Heart left ventricle (tissue), 16 donors: ENCODE data around the gene SPEG. TPM values are rescaled to one million over a fixed set of nuclear protein-coding genes. Genes with fewer than 3 reads are reported as not detected.

Experiments used
- ATAC-seq, 4 donors: fragments of 200-7000 bp; cut with Tn5 transposase; one replicate each; pipeline ENCODE4 v1.9.1; 2020 to 2022; ENCODE audit warnings: moderate library complexity in 4 of 4, mild to moderate bottlenecking in 3 of 4, moderate number of reproducible peaks in 1 of 4
- DNase-seq, 5 donors: peaks; one replicate each; pipeline ENCODE4 v3.0.0-alpha.2; 2020
- H3K27ac ChIP-seq, 12 donors: fragments of 200-600 bp; sonication (generic) in 4 of 12; one replicate each; pipeline versions ENCODE4 v1.5.0 to v1.8.0; 2016 to 2022; ENCODE audit warnings: mild to moderate bottlenecking in 2 of 12
- H3K27me3 ChIP-seq, 9 donors: fragments of 200-600 bp; sonication (generic) in 2 of 9; one replicate each; pipeline versions ENCODE4 v1.5.1 to v1.8.0; 2016 to 2022; ENCODE audit warnings: mild to moderate bottlenecking in 3 of 9
- H3K36me3 ChIP-seq, 9 donors: fragments of 200-600 bp; sonication (generic) in 2 of 9; one replicate each; pipeline versions ENCODE4 v1.5.0 to v1.8.0; 2018 to 2022; ENCODE audit warnings: mild to moderate bottlenecking in 2 of 9
- H3K4me1 ChIP-seq, 12 donors: fragments of 200-600 bp; sonication (generic) in 4 of 12; one replicate each; pipeline versions ENCODE4 v1.5.0 to v1.8.0; 2016 to 2022; ENCODE audit warnings: mild to moderate bottlenecking in 3 of 12
- H3K4me3 ChIP-seq, 12 donors: fragments of 200-600 bp; sonication (generic) in 4 of 12; one replicate each; pipeline versions ENCODE4 v1.5.0 to v1.8.0; 2017 to 2022; ENCODE audit warnings: mild to moderate bottlenecking in 9 of 12, moderate library complexity in 4 of 12
- H3K9me3 ChIP-seq, 12 donors: fragments of 200-600 bp; sonication (generic) in 4 of 12; one replicate each; pipeline versions ENCODE4 v1.5.0 to v1.8.0; 2016 to 2022; ENCODE audit warnings: mild to moderate bottlenecking in 1 of 12
- CTCF ChIP-seq, 12 donors: fragments of 200-600 bp; sonication (generic) in 4 of 12; IDR thresholded peaks; one replicate each; pipeline versions ENCODE4 v1.5.0 to v1.8.0; 2018 to 2022; ENCODE audit warnings: antibody characterized with exemption in 12 of 12, mild to moderate bottlenecking in 5 of 12
- POLR2A ChIP-seq, 2 donors: fragments of 450-650 bp; IDR thresholded peaks; one replicate each; pipeline ENCODE4 v1.6.1; 2017; ENCODE audit warnings: antibody characterized with exemption in 2 of 2, mild to moderate bottlenecking in 2 of 2, moderate library complexity in 2 of 2
- WGBS, 4 donors: extraction: QIAGEN DNeasy Blood & Tissue Kit in 2 of 4; methylation state at CpG; one replicate each; pipeline versions ENCODE4 v1.1.5 to v1.1.7; 2013 to 2018; 5-methylcytosine and 5-hydroxymethylcytosine counted together
- intact Hi-C, 10 donors: fragments of 100-400 bp; cut with DNase I; formaldehyde crosslinking; loops; one replicate each; pipeline versions ENCODE4 v1.11.1 to v1.14.2; 2022
- long read RNA-seq, 3 donors: library from polyadenylated mRNA; unstranded; transcript quantifications; one replicate each; pipeline ENCODE4 v2.0.0, GENCODE V29; 2020 to 2021
- polyA plus RNA-seq, 2 donors: library from polyadenylated mRNA; stranded (reverse); fragments of 200-250 nt; gene quantifications; one replicate each; pipeline ENCODE4 v1.2.3, GENCODE V29; 2013
- total RNA-seq, 9 donors: library from RNA; depleted of rRNA in 2 of 9; stranded (reverse); fragments of >200 nt in 2 of 9; fragmentation: NEBNext Ultra II Directional in 3 of 9; extraction: Animal tissue kit (Norgen Biotek cat#: 25700) in 3 of 9; gene quantifications; one replicate each; pipeline versions ENCODE4 v1.1.0 to v1.2.4, GENCODE V29; 2016 to 2023
- donor health status: ischemic (EF 13 %, LVEDD 7.1; RV severe dilation, severe dysfunction).
- donor health status: healthy with polysubstance abuse.
- donor health status: DM: no; HTN: yes; CAD: no.
- donor health status: DM: no; HTN: no; CAD: no.
- donor health status: ischemic (EF 25% LVEDD 6.9; RV normal size, moderate dysfunction).
- donor health status: ischemic (EF 25% LVEDD 5.7; RV mildly dilated, moderate dysfunction).
- donor health status: healthy.
- donor health status: DM: yes; HTN: yes; CAD: no.
- donor health status: ischemic (EF 35%, LVEDD 5.7; RV mildly dilated, moderate dysfunction).
- donor health status: nonischemic (EF 11% LVEDD 7.7; RV severe dilation, severe dysfunction).
- donor health status: DM: yes; HTN: yes; CAD: no.
- donor health status: PGD.
- donor health status: ischemic (EF 29% LVEDD 5.4; RV normal size, mild dysfunction).
- donor health status: nonischemic (EF 23%, LVEDD 6.1; RV moderate dilation, normal function).

The SPEG gene
- total RNA-seq (100 to 1,000 TPM in 6 of 9 donors, 10 to 100 TPM in 3; 93.6 to 150 (median 114) TPM), polyA plus RNA-seq (10 to 100 TPM; 64.8 to 92.2 TPM)
- long read RNA-seq, donor 1, transcript SPEG-203 (5 exons, 1,457 nt): major isoform, 5 of 135 reads
- long read RNA-seq, donor 1, partial matches to known transcripts: 101 of 135 reads
- long read RNA-seq, donor 1, other reads (novel, unspliced or antisense): 26 of 135 reads
- long read RNA-seq, donor 2, transcript SPEG-203 (5 exons, 1,457 nt): major isoform, 31 of 126 reads
- long read RNA-seq, donor 2, partial matches to known transcripts: 66 of 126 reads
- long read RNA-seq, donor 2, other reads (novel, unspliced or antisense): 28 of 126 reads
- long read RNA-seq, donor 3, transcript SPEG-203 (5 exons, 1,457 nt): major isoform, 9 of 110 reads
- long read RNA-seq, donor 3, partial matches to known transcripts: 82 of 110 reads
- long read RNA-seq, donor 3, other reads (novel, unspliced or antisense): 16 of 110 reads

- peak within 1 kb of the TSS; percentile 22 to 72 (median 52) for H3K4me3 ChIP-seq
- ATAC-seq: peak in 3 of 4 donors; percentile 38 to 55 (median 41)
- H3K4me1 ChIP-seq: peaks cover 0 to 58% (median 7%) of the 10 kb centered on the region in 12 donors
Measured at GRCh38 chr2:219434718-219435525, at the start of gene SPEG. Gene SPEG (plus strand): TSS chr2:219434843. CDS start chr2:219434978, 135 bp downstream.

GRCh38 chr2:219384859-219385258 lies 49.8 kb upstream of the SPEG start:
- 47 to 63% (median 56%) methylated on average over 2 of the region's 2 CpGs for WGBS, 4 donors
- no peaks in the 10 kb centered on the region for H3K27me3 ChIP-seq
- peaks cover 0 to 19% (median 11%) of the 10 kb centered on the region in 12 donors for H3K4me1 ChIP-seq
- no peak for DNase-seq
- H3K36me3 ChIP-seq: peaks cover 0 to 67% (median 64%) of the 10 kb centered on the region in 9 donors
- no peak overlapping the region for H3K4me3 ChIP-seq
- H3K9me3 ChIP-seq: no peaks in the 10 kb centered on the region
- intact Hi-C loops: loop anchor here in 6 of 10 donors (10.0 kb wide), 3 partner anchors 90 to 220 kb away; partner anchors contain the start of genes CNPPD1 (in 3 of the 6), NHEJ1 (in 3 of the 6), RETREG2 (in 3 of the 6) and SLC23A3 (in 3 of the 6)
- H3K27ac ChIP-seq: peak overlapping the region in 1 of 12 donors; percentile 23
- no peak for ATAC-seq
- no peak for TF ChIP-seq CTCF (IDR thresholded peaks at IDR 0.05)
- TF ChIP-seq POLR2A (IDR thresholded peaks at IDR 0.05): no peak

More at GRCh38 chr2:219434718-219435525, at the start of gene SPEG:
- peak within 1 kb of the TSS; percentile 81 to 98 (median 92) for H3K27ac ChIP-seq
- no peaks in the 10 kb centered on the region for H3K36me3 ChIP-seq
- H3K9me3 ChIP-seq: no peaks in the 10 kb centered on the region
- whole genome bisulfite sequencing, 4 donors: 5 to 10% (median 7%) methylated on average over 33 to 77 of the region's 77 CpGs
- intact Hi-C loops: loop anchor here in 4 of 10 donors (2.0 to 5.0 kb wide), 3 partner anchors 18 to 33 kb away; no protein-coding TSS in a partner anchor
- peak in 4 of 5 donors; percentile 6 to 70 (median 65) for DNase-seq
- H3K27me3 ChIP-seq: peaks cover 0 to 36% (median 11%) of the 10 kb centered on the region in 9 donors
- TF ChIP-seq CTCF (IDR thresholded peaks at IDR 0.05) (no peak), POLR2A (IDR thresholded peaks at IDR 0.05) (peak; percentile 36 to 49)

GRCh38 chr2:219385958-219386520 lies 48.6 kb upstream of the SPEG start:
- intact Hi-C loops: loop anchor here in 6 of 10 donors (10.0 kb wide), 3 partner anchors 91 to 221 kb away; partner anchors contain the start of genes CNPPD1 (in 3 of the 6), NHEJ1 (in 3 of the 6), RETREG2 (in 3 of the 6) and SLC23A3 (in 3 of the 6)
- 95 to 99% (median 96%) methylated on average over 18 to 19 of the region's 19 CpGs for WGBS, 4 donors
- peaks cover 0 to 56% (median 54%) of the 10 kb centered on the region in 9 donors for H3K36me3 ChIP-seq

More at GRCh38 chr2:219385958-219386520, 48.6 kb upstream of the SPEG start:
- DNase-seq (no peak), ATAC-seq (no peak)
- peaks cover 0 to 19% (median 11%) of the 10 kb centered on the region in 12 donors for H3K4me1 ChIP-seq
- TF ChIP-seq POLR2A (IDR thresholded peaks at IDR 0.05) (no peak), CTCF (IDR thresholded peaks at IDR 0.05) (no peak)
- H3K27ac ChIP-seq: no peak overlapping the region
- peaks cover 0 to 5% (median 0%) of the 10 kb centered on the region in 12 donors for H3K9me3 ChIP-seq
- no peaks in the 10 kb centered on the region for H3K27me3 ChIP-seq
- peak overlapping the region in 3 of 12 donors; percentile 83 to 91 (median 88) for H3K4me3 ChIP-seq
